Subcutaneous preadipocyte (primary cell): Measurements from ENCODE around the gene ADAM11. TPM values are rescaled to one million over a fixed set of nuclear protein-coding genes. Genes with fewer than 3 reads are reported as not detected.

Source experiments
- small RNA-seq: library from RNA; depleted of rRNA; stranded (forward); fragments of <200 nt; gene quantifications from one replicate; pipeline ENCODE3, GENCODE V24; 2012
- total RNA-seq: library from RNA; depleted of rRNA; stranded (reverse); fragments of >200 nt; gene quantifications from 2 replicates; pipeline ENCODE4 v1.2.3, GENCODE V29; 2012

ADAM11 gene, protein sequence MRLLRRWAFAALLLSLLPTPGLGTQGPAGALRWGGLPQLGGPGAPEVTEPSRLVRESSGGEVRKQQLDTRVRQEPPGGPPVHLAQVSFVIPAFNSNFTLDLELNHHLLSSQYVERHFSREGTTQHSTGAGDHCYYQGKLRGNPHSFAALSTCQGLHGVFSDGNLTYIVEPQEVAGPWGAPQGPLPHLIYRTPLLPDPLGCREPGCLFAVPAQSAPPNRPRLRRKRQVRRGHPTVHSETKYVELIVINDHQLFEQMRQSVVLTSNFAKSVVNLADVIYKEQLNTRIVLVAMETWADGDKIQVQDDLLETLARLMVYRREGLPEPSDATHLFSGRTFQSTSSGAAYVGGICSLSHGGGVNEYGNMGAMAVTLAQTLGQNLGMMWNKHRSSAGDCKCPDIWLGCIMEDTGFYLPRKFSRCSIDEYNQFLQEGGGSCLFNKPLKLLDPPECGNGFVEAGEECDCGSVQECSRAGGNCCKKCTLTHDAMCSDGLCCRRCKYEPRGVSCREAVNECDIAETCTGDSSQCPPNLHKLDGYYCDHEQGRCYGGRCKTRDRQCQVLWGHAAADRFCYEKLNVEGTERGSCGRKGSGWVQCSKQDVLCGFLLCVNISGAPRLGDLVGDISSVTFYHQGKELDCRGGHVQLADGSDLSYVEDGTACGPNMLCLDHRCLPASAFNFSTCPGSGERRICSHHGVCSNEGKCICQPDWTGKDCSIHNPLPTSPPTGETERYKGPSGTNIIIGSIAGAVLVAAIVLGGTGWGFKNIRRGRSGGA
- 0.59 and 0.73 TPM in 2 replicates for total RNA-seq

GRCh38 chr17:44758414-44759085, at the start of gene ADAM11:
ADAM11 (plus strand) TSS chr17:44758988; CDS start chr17:44759200, 212 bp downstream.

DNA sequence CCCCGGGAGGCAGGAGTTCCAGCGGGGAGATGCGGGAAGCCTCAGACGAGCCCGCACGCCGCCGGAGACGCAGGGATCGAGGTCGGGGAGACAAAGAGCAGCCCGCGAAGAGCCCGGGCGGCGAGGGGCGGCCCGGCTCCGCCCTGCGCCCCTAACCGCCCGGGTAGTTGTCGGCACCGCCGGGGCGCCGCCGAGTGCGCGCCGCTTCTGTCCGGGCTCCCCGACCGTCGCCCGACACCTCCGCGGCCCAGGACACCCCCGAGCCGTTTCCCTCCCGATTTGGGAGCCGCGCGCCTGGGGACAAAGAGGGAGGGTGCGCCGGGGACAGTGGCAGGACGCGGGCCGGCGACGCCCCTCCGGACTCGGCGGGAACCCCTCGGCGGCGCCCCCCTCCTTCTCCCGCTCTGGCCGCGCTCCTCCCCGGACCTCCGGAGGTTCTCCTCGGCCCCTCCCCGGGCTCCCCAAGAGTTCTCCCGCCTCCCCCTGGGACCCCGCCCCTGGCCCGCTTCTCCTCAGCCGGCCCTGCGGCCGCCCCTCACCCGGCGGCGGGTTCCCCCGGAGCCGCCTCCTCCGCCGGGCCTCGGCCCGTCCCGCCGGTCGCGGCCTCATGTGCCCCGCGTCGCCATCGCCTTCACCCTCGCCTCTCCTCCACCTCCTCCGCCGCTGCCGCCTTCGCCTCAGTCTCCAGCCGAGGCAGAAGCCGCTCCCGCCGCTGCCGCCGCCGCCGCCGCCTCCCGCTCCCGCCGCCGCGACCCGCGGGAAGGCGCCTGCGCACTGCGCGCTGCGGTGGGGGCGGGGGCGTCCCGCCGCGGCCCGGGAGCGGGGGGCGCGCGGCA, 71.0 kb downstream of the ADAM11 start, which contains the start of gene GJC1:
Gene GJC1, minus strand, starts transcription at position 765 of the 836 bp plus-strand sequence. CDS start 24,470 bp downstream, outside the sequence.

Small RNA genes within 50 kb of the gene (small RNA-seq; reads per million reads assigned to genes)
- not detected for gene RN7SL819P

Other genes with a start within 250 kb of the ADAM11 start
- 2.9 and 3.7 TPM in 2 replicates for gene FZD2, start 201.5 kb upstream of the ADAM11 start, total RNA-seq
- under 0.01 TPM in 1 of 2 replicates, not detected in the other for gene MEIOC, start 102.5 kb upstream of the ADAM11 start, total RNA-seq
- gene CCDC43, start 69.2 kb upstream of the ADAM11 start, total RNA-seq, result 30.1 and 36.0 TPM in 2 replicates
- gene DBF4B, start 50.3 kb upstream of the ADAM11 start, total RNA-seq, result 4.0 and 9.4 TPM in 2 replicates
- 4.8 and 35.4 TPM in 2 replicates for gene GJC1, start 71.3 kb downstream of the ADAM11 start, total RNA-seq
- not detected in 2 replicates for gene HIGD1B, start 88.9 kb downstream of the ADAM11 start, total RNA-seq
- 91.9 and 115 TPM in 2 replicates for gene EFTUD2, start 140.5 kb downstream of the ADAM11 start, total RNA-seq
- gene GFAP, start 156.5 kb downstream of the ADAM11 start, total RNA-seq, result 0.73 TPM in 1 of 2 replicates, not detected in the other
- 5.9 and 13.5 TPM in 2 replicates for gene KIF18B, start 188.8 kb downstream of the ADAM11 start, total RNA-seq
- gene C1QL1, start 209.3 kb downstream of the ADAM11 start, total RNA-seq, result under 0.01 and 0.20 TPM in 2 replicates